ENCODE measurements around the gene RAN. TPM values are rescaled to one million over a fixed set of nuclear protein-coding genes. Genes with fewer than 3 reads are reported as not detected.
A peak's percentile ranks its signal among the peaks of the same experiment; 100 is the strongest.

The RAN gene
- total and polyA plus RNA-seq, 9 of the 15 experiments (the other 6 are each of a cell fraction or from before 2014, with no cell fraction given) = 1,687 to 3,820 (median 2,300) TPM

DNA sequence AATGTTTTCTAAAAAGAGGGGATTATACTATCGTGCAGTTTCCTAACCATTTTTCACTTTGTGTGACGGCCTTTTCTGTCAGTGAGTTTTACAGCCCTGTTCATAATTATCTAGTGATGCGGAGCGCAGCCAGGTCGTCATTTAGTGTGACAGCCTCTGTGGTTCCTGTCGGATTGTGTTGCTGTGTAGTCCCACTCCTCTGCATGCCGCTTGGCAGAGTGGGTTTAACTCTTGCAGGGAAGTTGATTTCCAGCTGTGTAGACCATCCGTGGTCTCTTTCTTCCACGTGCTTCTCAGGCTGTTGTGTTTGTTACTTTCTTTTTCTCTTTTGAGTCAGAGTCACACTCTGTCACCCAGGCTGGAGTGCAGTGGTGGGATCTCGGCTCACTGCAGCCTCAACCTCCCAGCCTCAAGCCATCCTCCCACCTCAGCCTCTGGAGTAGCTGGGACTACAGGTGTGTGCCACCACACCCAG is 8.6 kb downstream of the RAN start (continued):
- TF ChIP-seq, protein P1, sequence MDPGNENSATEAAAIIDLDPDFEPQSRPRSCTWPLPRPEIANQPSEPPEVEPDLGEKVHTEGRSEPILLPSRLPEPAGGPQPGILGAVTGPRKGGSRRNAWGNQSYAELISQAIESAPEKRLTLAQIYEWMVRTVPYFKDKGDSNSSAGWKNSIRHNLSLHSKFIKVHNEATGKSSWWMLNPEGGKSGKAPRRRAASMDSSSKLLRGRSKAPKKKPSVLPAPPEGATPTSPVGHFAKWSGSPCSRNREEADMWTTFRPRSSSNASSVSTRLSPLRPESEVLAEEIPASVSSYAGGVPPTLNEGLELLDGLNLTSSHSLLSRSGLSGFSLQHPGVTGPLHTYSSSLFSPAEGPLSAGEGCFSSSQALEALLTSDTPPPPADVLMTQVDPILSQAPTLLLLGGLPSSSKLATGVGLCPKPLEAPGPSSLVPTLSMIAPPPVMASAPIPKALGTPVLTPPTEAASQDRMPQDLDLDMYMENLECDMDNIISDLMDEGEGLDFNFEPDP (CRISPR knock-in tag; IDR thresholded peaks at IDR 0.05) = no peak
- TF ChIP-seq ZNF165 (CRISPR knock-in tag; IDR thresholded peaks at IDR 0.05; ENCODE audit: borderline replicate concordance) (no peak), CCAR2 (IDR thresholded peaks at IDR 0.05; ENCODE audit: low read depth, low read length) (no peak), ZNF232 (CRISPR knock-in tag; IDR thresholded peaks at IDR 0.05) (no peak), MEIS2 (IDR thresholded peaks at IDR 0.05; ENCODE audit: partially characterized antibody) (peak; percentile 19), EP400 (IDR thresholded peaks at IDR 0.05) (peak; percentile 24; the same call in 1 of the 2 replicates), HDAC1 (IDR thresholded peaks at IDR 0.05) (peak in 1 of 2 experiments; percentile 23; a peak in 1 of 4 replicates), SUPT5H (IDR thresholded peaks at IDR 0.05) (no peak), ATF7 (IDR thresholded peaks at IDR 0.05) (no peak), TRIM28 (IDR thresholded peaks at IDR 0.05) (no peak), U2AF1 (optimal IDR thresholded peaks at IDR 0.05; ENCODE audit: low read depth, low read length) (no peak), ZNF282 (CRISPR knock-in tag; IDR thresholded peaks at IDR 0.05) (no peak), ATF1 (CRISPR knock-in tag; IDR thresholded peaks at IDR 0.05) (no peak), ATF1 (tag; IDR thresholded peaks at IDR 0.05) (no peak), CBFA2T3 (IDR thresholded peaks at IDR 0.05) (no peak), RBM34 (IDR thresholded peaks at IDR 0.05; ENCODE audit: borderline replicate concordance, insufficient read depth, low read length) (no peak), ZNF311 (CRISPR knock-in tag; IDR thresholded peaks at IDR 0.05) (no peak), ZNF785 (CRISPR knock-in tag; IDR thresholded peaks at IDR 0.05) (no peak), L3MBTL2 (IDR thresholded peaks at IDR 0.05) (peak; percentile 28; the same call in 1 of the 2 replicates), MCM5 (IDR thresholded peaks at IDR 0.05; ENCODE audit: low read depth) (no peak)
- TF ChIP-seq, protein P2, sequence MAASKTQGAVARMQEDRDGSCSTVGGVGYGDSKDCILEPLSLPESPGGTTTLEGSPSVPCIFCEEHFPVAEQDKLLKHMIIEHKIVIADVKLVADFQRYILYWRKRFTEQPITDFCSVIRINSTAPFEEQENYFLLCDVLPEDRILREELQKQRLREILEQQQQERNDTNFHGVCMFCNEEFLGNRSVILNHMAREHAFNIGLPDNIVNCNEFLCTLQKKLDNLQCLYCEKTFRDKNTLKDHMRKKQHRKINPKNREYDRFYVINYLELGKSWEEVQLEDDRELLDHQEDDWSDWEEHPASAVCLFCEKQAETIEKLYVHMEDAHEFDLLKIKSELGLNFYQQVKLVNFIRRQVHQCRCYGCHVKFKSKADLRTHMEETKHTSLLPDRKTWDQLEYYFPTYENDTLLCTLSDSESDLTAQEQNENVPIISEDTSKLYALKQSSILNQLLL (CRISPR knock-in tag; IDR thresholded peaks at IDR 0.05; ENCODE audit: borderline replicate concordance) = no peak
- TF ChIP-seq, protein P3, sequence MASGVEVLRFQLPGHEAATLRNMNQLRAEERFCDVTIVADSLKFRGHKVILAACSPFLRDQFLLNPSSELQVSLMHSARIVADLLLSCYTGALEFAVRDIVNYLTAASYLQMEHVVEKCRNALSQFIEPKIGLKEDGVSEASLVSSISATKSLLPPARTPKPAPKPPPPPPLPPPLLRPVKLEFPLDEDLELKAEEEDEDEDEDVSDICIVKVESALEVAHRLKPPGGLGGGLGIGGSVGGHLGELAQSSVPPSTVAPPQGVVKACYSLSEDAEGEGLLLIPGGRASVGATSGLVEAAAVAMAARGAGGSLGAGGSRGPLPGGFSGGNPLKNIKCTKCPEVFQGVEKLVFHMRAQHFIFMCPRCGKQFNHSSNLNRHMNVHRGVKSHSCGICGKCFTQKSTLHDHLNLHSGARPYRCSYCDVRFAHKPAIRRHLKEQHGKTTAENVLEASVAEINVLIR (CRISPR knock-in tag; IDR thresholded peaks at IDR 0.05) = no peak
- TF ChIP-seq, protein P4, sequence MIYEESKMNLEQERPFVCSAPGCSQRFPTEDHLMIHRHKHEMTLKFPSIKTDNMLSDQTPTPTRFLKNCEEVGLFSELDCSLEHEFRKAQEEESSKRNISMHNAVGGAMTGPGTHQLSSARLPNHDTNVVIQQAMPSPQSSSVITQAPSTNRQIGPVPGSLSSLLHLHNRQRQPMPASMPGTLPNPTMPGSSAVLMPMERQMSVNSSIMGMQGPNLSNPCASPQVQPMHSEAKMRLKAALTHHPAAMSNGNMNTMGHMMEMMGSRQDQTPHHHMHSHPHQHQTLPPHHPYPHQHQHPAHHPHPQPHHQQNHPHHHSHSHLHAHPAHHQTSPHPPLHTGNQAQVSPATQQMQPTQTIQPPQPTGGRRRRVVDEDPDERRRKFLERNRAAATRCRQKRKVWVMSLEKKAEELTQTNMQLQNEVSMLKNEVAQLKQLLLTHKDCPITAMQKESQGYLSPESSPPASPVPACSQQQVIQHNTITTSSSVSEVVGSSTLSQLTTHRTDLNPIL (CRISPR knock-in tag; IDR thresholded peaks at IDR 0.05) = no peak
- TF ChIP-seq, protein P5, sequence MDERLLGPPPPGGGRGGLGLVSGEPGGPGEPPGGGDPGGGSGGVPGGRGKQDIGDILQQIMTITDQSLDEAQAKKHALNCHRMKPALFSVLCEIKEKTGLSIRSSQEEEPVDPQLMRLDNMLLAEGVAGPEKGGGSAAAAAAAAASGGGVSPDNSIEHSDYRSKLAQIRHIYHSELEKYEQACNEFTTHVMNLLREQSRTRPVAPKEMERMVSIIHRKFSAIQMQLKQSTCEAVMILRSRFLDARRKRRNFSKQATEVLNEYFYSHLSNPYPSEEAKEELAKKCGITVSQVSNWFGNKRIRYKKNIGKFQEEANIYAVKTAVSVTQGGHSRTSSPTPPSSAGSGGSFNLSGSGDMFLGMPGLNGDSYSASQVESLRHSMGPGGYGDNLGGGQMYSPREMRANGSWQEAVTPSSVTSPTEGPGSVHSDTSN (CRISPR knock-in tag; IDR thresholded peaks at IDR 0.05; ENCODE audit: low read depth) = no peak
- TF ChIP-seq, protein P5 (tag; conservative IDR thresholded peaks at IDR 0.05; ENCODE audit: low read depth) = 0 out of 2 replicates have a peak, but pooled peaks have one; percentile 17

All from K562 (cell line).